ENCODE data around the gene SNUPN. TPM values are rescaled to one million over a fixed set of nuclear protein-coding genes. Genes with fewer than 3 reads are reported as not detected.
A peak's percentile ranks its signal among the peaks of the same experiment; 100 is the strongest.

Gene SNUPN
- total and polyA plus RNA-seq, 2 of the 4 experiments (the other 2 are of a cell fraction) = 23.8 to 24.1 TPM

DNA sequence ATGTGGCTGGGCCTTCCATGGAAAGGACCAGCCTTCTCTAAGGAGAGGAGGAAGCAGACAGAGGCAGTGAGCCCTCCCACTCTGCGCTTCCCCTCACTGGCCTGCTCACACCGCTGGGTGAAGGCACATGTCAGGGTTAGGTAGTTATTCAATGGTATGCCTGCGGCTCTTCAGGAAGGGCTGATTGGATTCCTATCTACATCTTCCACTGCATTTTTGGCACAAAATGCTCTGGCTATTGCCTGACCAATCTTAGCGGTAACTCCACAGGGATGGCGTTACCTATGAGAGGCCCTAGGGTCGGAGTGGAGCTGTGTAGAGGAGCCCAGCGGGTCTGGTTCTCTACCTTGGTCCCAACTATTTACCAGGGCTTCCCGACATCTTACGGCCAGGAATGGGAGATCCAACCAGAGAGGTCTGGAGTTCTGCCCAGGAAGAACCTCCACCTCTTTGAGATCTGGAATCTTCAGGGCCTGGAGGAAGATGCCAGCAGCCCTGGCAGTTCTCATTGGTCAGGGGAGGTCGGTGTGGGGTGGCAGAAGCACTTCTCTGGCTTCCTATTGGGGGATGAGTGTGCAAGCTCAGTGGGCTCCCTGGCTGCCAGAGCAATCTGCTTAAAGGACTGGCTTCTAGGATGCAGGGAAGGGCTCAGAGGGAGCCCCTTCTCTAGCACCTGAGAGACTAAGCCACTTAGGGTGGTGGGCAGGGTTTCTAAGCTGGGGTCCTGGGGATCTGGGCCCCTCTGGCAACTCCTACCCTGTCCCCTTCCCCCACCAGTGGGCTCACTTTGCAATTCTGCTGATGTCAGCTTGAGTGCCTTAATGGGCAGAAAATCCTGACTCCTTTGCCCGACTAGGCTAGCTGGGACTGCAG lies 46.4 kb upstream of the SNUPN start:
- intact Hi-C loops (cut with micrococcal nuclease) = loop anchor here (5.0 to 10.0 kb wide), 2 partner anchors 47 to 95 kb away; partner anchors contain the start of genes PTPN9 and SNUPN
- Histone ChIP-seq H3K9ac (ENCODE audit: low read depth, low read length) (no peak overlapping the region), H3K14ac (replicated peaks; ENCODE audit: low read depth, low read length) (peak overlapping the region; percentile 51)

More for the DNA sequence above, 46.4 kb upstream of the SNUPN start:
- in situ Hi-C loops (cut with MboI; ENCODE audit: low sequenced_read_pairs) (no loop called here), dilution Hi-C loops (cut with HindIII; ENCODE audit: low sequenced_read_pairs, unreplicated experiment) (no loop called here)
- Histone ChIP-seq H3K4ac (ENCODE audit: low read depth, low read length) (peak overlapping the region; percentile 82), H3K4me3 (ENCODE audit: insufficient read depth, low read depth, low read length) (no peak overlapping the region), H3K4me2 (ENCODE audit: low read depth, low read length) (0 out of 2 replicates have a peak overlapping the region, but pooled peaks have one; percentile 4), H3K56ac (ENCODE audit: extremely low read depth, insufficient read depth, low read length) (0 out of 2 replicates have a peak overlapping the region, but pooled peaks have one; percentile 2), H2AFZ (replicated peaks; ENCODE audit: low read length, poor library complexity) (no peak overlapping the region), H4K5ac (ENCODE audit: low read depth, low read length) (peak overlapping the region; percentile 24; the same call in 1 of the 2 replicates), H4K8ac (ENCODE audit: low read depth in 2 of 2, low read length in 2 of 2) (peak overlapping the region; percentile 31 to 38; a peak in 2 of 4 replicates), H2BK120ac (ENCODE audit: low read depth, low read length) (peak overlapping the region; percentile 70), H3K27ac (ENCODE audit: insufficient read depth, low read length) (peak overlapping the region; percentile 21; the same call in 1 of the 2 replicates), H2BK15ac (ENCODE audit: low read depth, low read length) (peak overlapping the region; percentile 67; the same call in 2 of the 3 replicates), H2BK5ac (ENCODE audit: low read depth, low read length, poor library complexity, severe bottlenecking) (peak overlapping the region; percentile 81), H2AK9ac (replicated peaks; ENCODE audit: low read depth, low read length, poor library complexity) (peak overlapping the region; percentile 93), H3K4me1 (ENCODE audit: control insufficient read depth, insufficient read depth, low read length) (peaks cover 42% of the 10 kb centered on the region), H2AK5ac (ENCODE audit: low read depth, low read length) (peak overlapping the region; percentile 92), H3K79me1 (ENCODE audit: low read depth in 1 of 2, low read length in 2 of 2) (peaks cover 7 to 66% of the 10 kb centered on the region in 2 experiments; a peak in 3 of 4 replicates), H3K9me3 (ENCODE audit: control insufficient read depth, insufficient read depth, low read length) (no peaks in the 10 kb centered on the region), H3K23ac (ENCODE audit: low read depth, low read length) (no peak overlapping the region), H3K27me3 (ENCODE audit: control insufficient read depth, insufficient read depth, low read length) (no peaks in the 10 kb centered on the region), H4K91ac (ENCODE audit: insufficient read depth, low read depth, low read length) (peak overlapping the region; percentile 81), H3K36me3 (ENCODE audit: control insufficient read depth, insufficient read depth, low read length) (no peaks in the 10 kb centered on the region; the same call in 1 of the 2 replicates), H3K9me1 (ENCODE audit: insufficient read depth, low read length) (peaks cover 47% of the 10 kb centered on the region), H4K20me1 (ENCODE audit: insufficient read depth, low read length) (peaks cover 21% of the 10 kb centered on the region), H2BK20ac (ENCODE audit: low read depth, low read length) (peak overlapping the region; percentile 54), H3K18ac (ENCODE audit: low read depth, low read length) (peak overlapping the region; percentile 13)
- ChIA-PET POLR2A (ENCODE audit: unreplicated experiment) (interaction anchor here (1.2 kb wide), 1 partner anchor 10 kb away, joined by 3 read pairs; no protein-coding TSS in a partner anchor), CTCF (no interaction called here)
- no peak for DNase-seq
- ATAC-seq (ENCODE audit: low read depth) = peak; percentile 1; the same call in 1 of the 2 replicates
- no TSS peak for BruUV-seq (replicated peaks)
- TF ChIP-seq MAFK (IDR thresholded peaks at IDR 0.05; ENCODE audit: low read depth, low read length) (peak; percentile 93), POLR2A (IDR thresholded peaks at IDR 0.05; ENCODE audit: low read depth, low read length) (no peak), FOS (IDR thresholded peaks at IDR 0.05; ENCODE audit: low read depth, low read length) (no peak), RAD21 (IDR thresholded peaks at IDR 0.05; ENCODE audit: low read length) (no peak), NFE2L2 (IDR thresholded peaks at IDR 0.05; ENCODE audit: low read depth, low read length) (no peak), SMC3 (IDR thresholded peaks at IDR 0.05; ENCODE audit: low read depth, low read length) (no peak)
- WGBS, 2 experiments (ENCODE audit: extremely low coverage in 2 of 2, insufficient read length in 1 of 2) = 75% methylated on average over 4 of the region's 11 CpGs; no CpG with 5 or more reads in 1 of the 2 experiments
